DND-41 (cell line): ENCODE data around the gene NUDT22.

ENCODE experiments used
- ATAC-seq: fragments of 200-7000 bp; cut with Tn5 transposase; 3 replicates; pipeline ENCODE4 v1.9.1; 2021; ENCODE audit warnings: low read depth; ENCODE audit not compliant: insufficient read depth
- DNase-seq: peaks from one replicate; pipeline ENCODE4 v3.0.0-alpha.2; 2020
- H2AFZ ChIP-seq: 2 replicates; pipeline ENCODE4 v1.6.0; 2012; ENCODE audit warnings: low read depth, low read length
- H3K27ac ChIP-seq: 2 replicates; pipeline ENCODE4 v1.5.1; 2012; ENCODE audit warnings: low read length, inconsistent platforms
- H3K27me3 ChIP-seq: fragments of 200-600 bp; sonication (generic); 2 replicates; pipeline ENCODE4 v1.6.0; 2012; ENCODE audit warnings: low read length, mild to moderate bottlenecking, inconsistent platforms; ENCODE audit not compliant: insufficient read depth, poor library complexity
- H3K36me3 ChIP-seq: 2 replicates; pipeline ENCODE4 v1.5.1; 2012; ENCODE audit warnings: low read length, inconsistent platforms; ENCODE audit not compliant: insufficient read depth
- H3K4me1 ChIP-seq: 2 replicates; pipeline ENCODE4 v1.5.1; 2012; ENCODE audit warnings: mild to moderate bottlenecking, low read length; ENCODE audit not compliant: insufficient read depth
- H3K4me2 ChIP-seq: 2 replicates; pipeline ENCODE4 v1.6.0; 2012; ENCODE audit warnings: mild to moderate bottlenecking, moderate library complexity, low read length, inconsistent platforms; ENCODE audit not compliant: insufficient read depth
- H3K4me3 ChIP-seq, 2 experiments: fragments of 200-600 bp in 1 of 2; shearing (Covaris generic) in 1 of 2; 2 replicates each; pipeline ENCODE4 v1.5.1; 2012 to 2016; ENCODE audit warnings: inconsistent platforms in 2 of 2, low read length in 2 of 2, mild to moderate bottlenecking in 2 of 2, low read depth in 1 of 2, moderate library complexity in 1 of 2
- H3K79me2 ChIP-seq: 2 replicates; pipeline ENCODE4 v1.6.0; 2012; ENCODE audit warnings: low read length, inconsistent platforms; ENCODE audit not compliant: insufficient read depth
- H3K9ac ChIP-seq: 2 replicates; pipeline ENCODE4 v1.6.0; 2012; ENCODE audit warnings: low read depth, mild to moderate bottlenecking, inconsistent platforms, low read length, moderate library complexity
- H3K9me3 ChIP-seq: 2 replicates; pipeline ENCODE4 v1.5.1; 2012; ENCODE audit warnings: low read length, moderate library complexity, mild to moderate bottlenecking, inconsistent platforms; ENCODE audit not compliant: insufficient read depth, severe bottlenecking
- H4K20me1 ChIP-seq: 2 replicates; pipeline ENCODE4 v1.6.0; 2012; ENCODE audit warnings: low read length; ENCODE audit not compliant: insufficient read depth
- EZH2 ChIP-seq: IDR thresholded peaks from 3 replicates; pipeline ENCODE4 v1.6.1; 2012; ENCODE audit warnings: borderline replicate concordance, low read depth, mild to moderate bottlenecking, moderate library complexity, low read length, inconsistent platforms; ENCODE audit not compliant: severe bottlenecking
- TF ChIP-seq, protein P1 (sequence below): IDR thresholded peaks from 2 replicates; pipeline ENCODE4 v1.5.1; 2012; ENCODE audit warnings: borderline replicate concordance, low read length, moderate library complexity, mild to moderate bottlenecking; ENCODE audit not compliant: poor library complexity, severe bottlenecking; ENCODE audit errors: extremely low read depth

NUDT22 gene

DNA sequence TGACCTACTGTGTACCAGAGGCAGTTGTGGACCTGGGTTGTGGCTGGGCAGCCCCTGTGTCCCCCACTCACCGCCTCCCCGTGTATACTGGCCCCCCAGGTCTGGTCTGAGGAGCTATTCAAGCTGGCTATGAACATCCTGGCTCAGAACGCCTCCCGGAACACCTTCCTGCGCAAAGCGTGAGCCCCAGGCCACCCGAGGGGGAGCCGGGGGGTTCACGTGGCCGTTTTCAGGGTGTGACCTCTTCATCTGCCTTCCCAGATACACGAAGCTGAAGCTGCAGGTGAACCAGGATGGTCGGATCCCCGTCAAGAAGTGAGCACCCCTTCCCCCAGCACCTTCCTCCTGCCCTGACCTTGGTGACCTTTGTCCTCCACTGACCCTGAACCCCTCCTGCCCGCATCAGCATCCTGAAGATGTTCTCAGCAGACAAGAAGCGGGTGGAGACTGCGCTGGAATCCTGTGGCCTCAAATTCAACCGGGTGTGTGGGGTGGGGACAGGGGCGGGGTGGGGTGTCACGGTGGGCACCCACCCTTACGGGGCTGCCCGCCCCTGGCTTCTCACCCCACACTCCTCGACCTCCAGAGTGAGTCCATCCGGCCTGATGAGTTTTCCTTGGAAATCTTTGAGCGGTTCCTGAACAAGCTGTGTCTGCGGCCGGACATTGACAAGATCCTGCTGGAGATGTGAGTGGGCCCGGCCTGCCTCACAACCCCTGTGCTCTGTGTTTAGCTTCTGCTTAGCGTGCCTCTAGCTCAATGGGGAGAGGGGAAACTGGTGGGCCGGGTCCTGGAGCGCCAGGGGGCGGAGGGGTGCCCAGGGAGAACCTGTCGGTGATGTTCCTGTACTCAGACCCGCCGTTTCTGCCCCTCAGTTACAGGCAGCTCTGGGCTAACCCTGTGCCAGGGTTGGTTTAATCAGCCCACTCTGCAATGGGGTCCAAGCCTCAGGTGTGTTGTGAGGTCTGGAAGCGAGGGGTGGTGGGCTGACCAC lies 29.4 kb downstream of the NUDT22 start:
- H3K4me3 ChIP-seq, result no peak overlapping the region
- peaks cover 40% of the 10 kb centered on the region for H3K36me3 ChIP-seq
- no peak overlapping the region for H3K27ac ChIP-seq

DNA sequence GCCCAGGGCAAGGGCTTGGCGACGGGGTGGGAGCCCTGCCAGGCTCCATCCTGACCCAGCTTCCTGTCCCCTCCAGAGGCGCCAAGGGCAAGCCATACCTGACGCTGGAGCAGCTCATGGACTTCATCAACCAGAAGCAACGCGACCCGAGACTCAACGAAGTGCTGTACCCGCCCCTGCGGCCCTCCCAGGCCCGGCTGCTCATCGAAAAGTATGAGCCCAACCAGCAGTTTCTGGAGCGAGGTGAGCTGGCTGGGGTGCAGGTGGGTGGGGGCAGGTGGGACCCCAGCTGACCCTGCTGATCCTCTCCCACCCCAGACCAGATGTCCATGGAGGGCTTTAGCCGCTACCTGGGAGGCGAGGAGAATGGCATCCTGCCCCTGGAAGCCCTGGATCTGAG lies 30.2 kb downstream of the NUDT22 start:
- Histone ChIP-seq H3K9ac (no peak overlapping the region), H3K4me1 (peaks cover 16% of the 10 kb centered on the region), H2AFZ (no peak overlapping the region), H3K36me3 (peaks cover 40% of the 10 kb centered on the region), H3K9me3 (no peaks in the 10 kb centered on the region), H3K27ac (no peak overlapping the region), H3K79me2 (peaks cover 7% of the 10 kb centered on the region; the same call in 1 of the 2 replicates), H3K27me3 (no peaks in the 10 kb centered on the region), H3K4me2 (no peak overlapping the region), H3K4me3 (no peak overlapping the region), H4K20me1 (peaks cover 7% of the 10 kb centered on the region; the same call in 1 of the 2 replicates)
- no peak for TF ChIP-seq EZH2
- TF ChIP-seq, protein P1, sequence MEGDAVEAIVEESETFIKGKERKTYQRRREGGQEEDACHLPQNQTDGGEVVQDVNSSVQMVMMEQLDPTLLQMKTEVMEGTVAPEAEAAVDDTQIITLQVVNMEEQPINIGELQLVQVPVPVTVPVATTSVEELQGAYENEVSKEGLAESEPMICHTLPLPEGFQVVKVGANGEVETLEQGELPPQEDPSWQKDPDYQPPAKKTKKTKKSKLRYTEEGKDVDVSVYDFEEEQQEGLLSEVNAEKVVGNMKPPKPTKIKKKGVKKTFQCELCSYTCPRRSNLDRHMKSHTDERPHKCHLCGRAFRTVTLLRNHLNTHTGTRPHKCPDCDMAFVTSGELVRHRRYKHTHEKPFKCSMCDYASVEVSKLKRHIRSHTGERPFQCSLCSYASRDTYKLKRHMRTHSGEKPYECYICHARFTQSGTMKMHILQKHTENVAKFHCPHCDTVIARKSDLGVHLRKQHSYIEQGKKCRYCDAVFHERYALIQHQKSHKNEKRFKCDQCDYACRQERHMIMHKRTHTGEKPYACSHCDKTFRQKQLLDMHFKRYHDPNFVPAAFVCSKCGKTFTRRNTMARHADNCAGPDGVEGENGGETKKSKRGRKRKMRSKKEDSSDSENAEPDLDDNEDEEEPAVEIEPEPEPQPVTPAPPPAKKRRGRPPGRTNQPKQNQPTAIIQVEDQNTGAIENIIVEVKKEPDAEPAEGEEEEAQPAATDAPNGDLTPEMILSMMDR, result no peak
- ATAC-seq (no peak), DNase-seq (no peak)

More for the DNA sequence above, 29.4 kb downstream of the NUDT22 start:
- ATAC-seq (no peak), DNase-seq (no peak)
- Histone ChIP-seq H3K4me1 (peaks cover 24% of the 10 kb centered on the region), H4K20me1 (peaks cover 7% of the 10 kb centered on the region; the same call in 1 of the 2 replicates), H3K27me3 (no peaks in the 10 kb centered on the region), H2AFZ (no peak overlapping the region), H3K79me2 (peaks cover 7% of the 10 kb centered on the region; the same call in 1 of the 2 replicates), H3K9ac (no peak overlapping the region), H3K9me3 (no peaks in the 10 kb centered on the region), H3K4me2 (no peak overlapping the region)
- no peak for TF ChIP-seq EZH2
- TF ChIP-seq, protein P1, result no peak

- Histone ChIP-seq H3K36me3 (peaks cover 54% of the 10 kb centered on the region), H4K20me1 (0 out of 2 replicates have a peak, but pooled peaks cover 3% of the 10 kb centered on the region), H3K27ac (no peak overlapping the region), H3K4me2 (no peak overlapping the region), H3K27me3 (no peaks in the 10 kb centered on the region), H3K9me3 (no peaks in the 10 kb centered on the region), H3K4me1 (no peaks in the 10 kb centered on the region), H3K79me2 (no peaks in the 10 kb centered on the region), H2AFZ (no peak overlapping the region), H3K4me3 (no peak overlapping the region), H3K9ac (no peak overlapping the region)
- TF ChIP-seq, protein P1, result no peak
- no peak for TF ChIP-seq EZH2
- no peak for ATAC-seq
- DNase-seq, result no peak
Observed at GRCh38 chr11:64258356-64258755, 32.3 kb downstream of the NUDT22 start.
